Endothelial cell of umbilical vein (primary cell): Measurements from ENCODE around the gene KIF2C. TPM values are rescaled to one million over a fixed set of nuclear protein-coding genes. Genes with fewer than 3 reads are reported as not detected.

Experiments used
- BruUV-seq: library from RNA; stranded (reverse); fragments of 400-500 nt; replicated peaks from 2 replicates; lab custom pipeline; 2021; lab: Mats Ljungman, UMichigan
- CTCF ChIA-PET: fragments of 300-600, 350-600 bp; sonication (Branson Sonifier 250); formaldehyde crosslinking; loops from one replicate; lab custom pipeline; 2021; ENCODE audit warnings: antibody characterized with exemption, inconsistent platforms; lab: Charles Lee
- POLR2A ChIA-PET: fragments of 300-600, 350-600 bp; sonication (Branson Sonifier 250); formaldehyde crosslinking; loops from one replicate; lab custom pipeline; 2021; ENCODE audit warnings: antibody characterized with exemption, inconsistent platforms; lab: Charles Lee
- DNase-seq: peaks from one replicate; pipeline ENCODE4 v3.0.0-alpha.2; 2011; ENCODE audit warnings: low read depth, low spot score
- FAIRE-seq: peaks from 2 replicates; lab custom pipeline; 2011; peaks lifted over from hg19 to GRCh38; lab: Jason Lieb, UNC
- H2AFZ ChIP-seq: 2 replicates; pipeline ENCODE4 v1.6.0; 2012; ENCODE audit warnings: low read depth, low read length, control low read depth, inconsistent platforms
- H3K27ac ChIP-seq: 2 replicates; pipeline ENCODE4 v1.5.1; 2011; ENCODE audit warnings: low read depth, mild to moderate bottlenecking, control low read depth, low read length, moderate library complexity; ENCODE audit not compliant: insufficient read depth
- H3K27me3 ChIP-seq, 2 experiments: 2 replicates each; pipeline versions ENCODE4 v1.6.0 to v1.6.1; 2011; ENCODE audit warnings: low read length in 2 of 2, mixed read lengths in 1 of 2; ENCODE audit not compliant: control insufficient read depth in 2 of 2, insufficient read depth in 2 of 2
- H3K36me3 ChIP-seq, 2 experiments: 2 replicates in 1 of 2; 3 replicates in 1 of 2; pipeline ENCODE4 v1.5.1; 2011; ENCODE audit warnings: low read length in 2 of 2, mild to moderate bottlenecking in 1 of 2, moderate library complexity in 1 of 2; ENCODE audit not compliant: control insufficient read depth in 2 of 2, insufficient read depth in 2 of 2; ENCODE audit errors: extremely low read depth in 1 of 2
- H3K4me1 ChIP-seq: 3 replicates; pipeline ENCODE4 v1.5.1; 2011; ENCODE audit warnings: mild to moderate bottlenecking, low read length; ENCODE audit not compliant: control insufficient read depth, insufficient read depth; ENCODE audit errors: extremely low read depth
- H3K4me2 ChIP-seq: 2 replicates; pipeline ENCODE4 v1.6.1; 2011; ENCODE audit warnings: low read length, control low read depth, mixed read lengths; ENCODE audit not compliant: insufficient read depth
- H3K4me3 ChIP-seq, 3 experiments: fragments of 200-600 bp in 1 of 3; sonication (generic), shearing (Covaris generic) in 1 of 3; replicated peaks in 1 of 3; 2 replicates each; pipeline ENCODE4 v1.5.1; 2011 to 2016; ENCODE audit warnings: control low read depth in 3 of 3, low read length in 3 of 3, mild to moderate bottlenecking in 2 of 3, inconsistent platforms in 1 of 3, low read depth in 1 of 3, moderate library complexity in 1 of 3; ENCODE audit not compliant: insufficient read depth in 1 of 3
- H3K79me2 ChIP-seq: 2 replicates; pipeline ENCODE4 v1.6.0; 2012; ENCODE audit warnings: low read length, inconsistent platforms; ENCODE audit not compliant: control insufficient read depth, insufficient read depth
- H3K9ac ChIP-seq: replicated peaks from 2 replicates; pipeline ENCODE3; 2011; ENCODE audit warnings: low read length, control low read depth; ENCODE audit not compliant: insufficient read depth; ENCODE audit errors: extremely low read depth
- H3K9me1 ChIP-seq: replicated peaks from 3 replicates; pipeline ENCODE4 v1.6.0; 2011; ENCODE audit warnings: mild to moderate bottlenecking, low read length; ENCODE audit not compliant: control insufficient read depth, insufficient read depth; ENCODE audit errors: extremely low read depth
- H3K9me3 ChIP-seq: replicated peaks from 2 replicates; pipeline ENCODE4 v1.5.1; 2012; ENCODE audit warnings: low read length, inconsistent platforms; ENCODE audit not compliant: control insufficient read depth, insufficient read depth
- H4K20me1 ChIP-seq: replicated peaks from 2 replicates; pipeline ENCODE3; 2011; ENCODE audit warnings: mild to moderate bottlenecking, low read length; ENCODE audit not compliant: control insufficient read depth, insufficient read depth; ENCODE audit errors: extremely low read depth
- CTCF ChIP-seq, 2 donors: IDR thresholded peaks; 1 replicate in 1 of 2; 2 replicates in 1 of 2; pipeline ENCODE4 v1.5.1; 2011; ENCODE audit warnings: low read length in 2 of 2, mild to moderate bottlenecking in 2 of 2, moderate library complexity in 2 of 2, control low read depth in 1 of 2, inconsistent platforms in 1 of 2, low read depth in 1 of 2; ENCODE audit not compliant: insufficient read depth in 1 of 2; ENCODE audit errors: extremely low read depth in 1 of 2
- EZH2 ChIP-seq: IDR thresholded peaks from 2 replicates; pipeline ENCODE4 v1.6.1; 2012; ENCODE audit warnings: borderline replicate concordance, low read depth, mild to moderate bottlenecking, moderate library complexity, low read length, inconsistent platforms; ENCODE audit not compliant: severe bottlenecking
- FOS ChIP-seq: IDR thresholded peaks from 2 replicates; pipeline ENCODE4 v1.6.1; 2011; ENCODE audit warnings: mild to moderate bottlenecking, low read length, moderate library complexity, borderline replicate concordance; ENCODE audit not compliant: insufficient read depth
- GATA2 ChIP-seq: IDR thresholded peaks from 2 replicates; pipeline ENCODE4 v1.7.0; 2011; ENCODE audit warnings: low read depth, mild to moderate bottlenecking, moderate library complexity, mixed read lengths, low read length; ENCODE audit not compliant: insufficient read length, insufficient read depth
- JUN ChIP-seq: IDR thresholded peaks from 2 replicates; pipeline ENCODE4 v1.6.1; 2011; ENCODE audit warnings: borderline replicate concordance, low read depth; ENCODE audit not compliant: insufficient read length, insufficient read depth
- MAX ChIP-seq: IDR thresholded peaks from 2 replicates; pipeline ENCODE4 v1.6.1; 2011; ENCODE audit not compliant: insufficient read depth, insufficient read length
- MYC ChIP-seq: IDR thresholded peaks from one replicate; pipeline ENCODE4 v1.6.1; 2011; ENCODE audit warnings: mild to moderate bottlenecking, low read depth, low read length
- POLR2A ChIP-seq: IDR thresholded peaks from 2 replicates; pipeline ENCODE4 v1.6.1; 2012; ENCODE audit warnings: low read depth, mild to moderate bottlenecking, control low read depth, low read length
- POLR2AphosphoS5 ChIP-seq: IDR thresholded peaks from 2 replicates; pipeline ENCODE4 v1.6.1; 2012; ENCODE audit warnings: low read depth, mild to moderate bottlenecking, control low read depth, low read length, moderate library complexity; ENCODE audit not compliant: insufficient read depth
- dilution Hi-C: fragments of 300-500 bp; cut with MboI; formaldehyde crosslinking; loops from one replicate; pipeline ENCODE4 v1.15.0; 2019; ENCODE audit warnings: low sequenced_read_pairs; ENCODE audit not compliant: extremely low pct_ligation_motif_present
- intact Hi-C: fragments of 100-400 bp; cut with micrococcal nuclease; formaldehyde crosslinking; loops from one replicate; pipeline ENCODE4 v1.10.0; 2022
- polyA plus RNA-seq, 4 experiments: library from polyadenylated mRNA; depleted of rRNA in 3 of 4; stranded (reverse) in 3 of 4; unstranded in 1 of 4; fragments of >200 nt; gene quantifications; 2 replicates each; pipeline versions ENCODE4 v1.2.1 to v1.2.3, GENCODE V29; 2011 to 2012; ENCODE audit warnings: missing spikeins in 1 of 4
- total RNA-seq: library from RNA; stranded (reverse); gene quantifications from 2 replicates; pipeline ENCODE4 v1.2.3, GENCODE V29; 2021

KIF2C gene
- total and polyA plus RNA-seq, 2 donors (not counting 3 experiments of a cell fraction or from before 2014, with no cell fraction given): 27.1 to 53.7 TPM

- Histone ChIP-seq H3K4me2 (no peak overlapping the region), H3K79me2 (no peaks in the 10 kb centered on the region), H3K36me3 (no peaks in the 10 kb centered on the region), H3K4me3 (no peak overlapping the region), H2AFZ (no peak overlapping the region), H3K4me1 (peaks cover 4% of the 10 kb centered on the region), H4K20me1 (no peaks in the 10 kb centered on the region), H3K27me3 (no peaks in the 10 kb centered on the region), H3K9me1 (no peaks in the 10 kb centered on the region), H3K9me3 (no peaks in the 10 kb centered on the region), H3K9ac (no peak overlapping the region), H3K27ac (no peak overlapping the region)
- FAIRE-seq (no peak), DNase-seq (no peak)
- intact Hi-C loops: no loop called here
- CTCF ChIA-PET: interaction anchor here (0.6 to 4.2 kb wide), 9 partner anchors 9 to 549 kb away, joined by 3 to 27 read pairs (median 3); partner anchors contain the start of genes HECTD3, MUTYH, PLK3 and RNU5D-1
- POLR2A ChIA-PET: interaction anchor here (0.6 to 1.9 kb wide), 4 partner anchors 9 to 702 kb away, joined by 4 to 6 read pairs (median 4); partner anchors contain the start of genes PLK3 and RPS8
- dilution Hi-C loops: no loop called here
- no peak for TF ChIP-seq POLR2A
- TF ChIP-seq JUN: no peak
- no peak for TF ChIP-seq GATA2
- no peak for TF ChIP-seq MYC
- TF ChIP-seq MAX: no peak
- no peak for TF ChIP-seq POLR2AphosphoS5
- TF ChIP-seq FOS: no peak
- no peak for TF ChIP-seq EZH2
- no peak for TF ChIP-seq CTCF (IDR thresholded peaks at IDR 0.05; ENCODE audit: extremely low read depth in 1 of 2, insufficient read depth in 1 of 2, low read depth in 1 of 2, low read length in 2 of 2)
- no TSS peak for BruUV-seq
Measured at GRCh38 chr1:44790968-44791801, 51.5 kb downstream of the KIF2C start.
